Panc1 (cell line): ENCODE data around the gene ANGPTL7. TPM values are rescaled to one million over a fixed set of nuclear protein-coding genes. Genes with fewer than 3 reads are reported as not detected.

Source experiments
- ATAC-seq: fragments of 200-7000 bp; cut with Tn5 transposase; 2 replicates; pipeline ENCODE4 v1.9.1; 2020; ENCODE audit warnings: mild to moderate bottlenecking, moderate library complexity
- BruUV-seq: library from RNA; stranded (reverse); fragments of 400-500 nt; replicated peaks from 2 replicates; lab custom pipeline; 2021; lab: Mats Ljungman, UMichigan
- CTCF ChIA-PET: fragments of 300-600 bp; sonication (Branson Sonifier 250); formaldehyde crosslinking; loops from one replicate; lab custom pipeline; 2022; ENCODE audit warnings: antibody characterized with exemption; lab: Charles Lee
- POLR2A ChIA-PET: fragments of 300-600 bp; sonication (Branson Sonifier 250); formaldehyde crosslinking; loops from one replicate; lab custom pipeline; 2022; ENCODE audit warnings: antibody characterized with exemption; lab: Charles Lee
- DNase-seq: peaks from one replicate; pipeline ENCODE4 v3.0.0-alpha.2; 2010; ENCODE audit warnings: low read depth, low spot score
- H3K27ac ChIP-seq: 2 replicates; pipeline ENCODE4 v1.5.1; 2011; ENCODE audit warnings: mild to moderate bottlenecking, low read length, inconsistent platforms
- H3K27me3 ChIP-seq: fragments of 200-500 bp; sonication (Bioruptor generic); 2 replicates; pipeline ENCODE4 v1.6.0; 2014; ENCODE audit warnings: low read length, inconsistent platforms; ENCODE audit not compliant: control insufficient read depth, insufficient read depth
- H3K36me3 ChIP-seq: fragments of 200-500 bp; sonication (Bioruptor generic); 2 replicates; pipeline ENCODE4 v1.5.1; 2014; ENCODE audit warnings: inconsistent platforms, mild to moderate bottlenecking, low read length, moderate library complexity; ENCODE audit not compliant: control insufficient read depth, insufficient read depth
- H3K4me1 ChIP-seq: 2 replicates; pipeline ENCODE4 v1.5.1; 2011; ENCODE audit warnings: inconsistent platforms, mild to moderate bottlenecking, low read length, moderate library complexity; ENCODE audit not compliant: control insufficient read depth, insufficient read depth
- H3K4me3 ChIP-seq, 2 experiments: 2 replicates each; pipeline ENCODE4 v1.5.1; 2011 to 2012; ENCODE audit warnings: low read depth in 2 of 2, low read length in 2 of 2, mild to moderate bottlenecking in 2 of 2, inconsistent platforms in 1 of 2, moderate library complexity in 1 of 2
- H3K9me3 ChIP-seq: fragments of 200-500 bp; sonication (Bioruptor generic); 2 replicates; pipeline ENCODE4 v1.5.1; 2014; ENCODE audit warnings: low read depth, mild to moderate bottlenecking, inconsistent platforms, low read length, moderate library complexity; ENCODE audit not compliant: control insufficient read depth, insufficient read depth
- CTCF ChIP-seq: fragments of 450-650 bp; IDR thresholded peaks from 2 replicates; pipeline ENCODE4 v1.5.1; 2017; ENCODE audit warnings: mild to moderate bottlenecking
- POLR2AphosphoS5 ChIP-seq: IDR thresholded peaks from 2 replicates; pipeline ENCODE4 v1.6.1; 2012; ENCODE audit warnings: mild to moderate bottlenecking, low read depth, low read length, moderate library complexity
- REST ChIP-seq, 2 experiments: IDR thresholded peaks; 2 replicates each; pipeline ENCODE4 v1.6.1; 2011 to 2012; ENCODE audit warnings: low read depth in 2 of 2, control low read depth in 1 of 2, low read length in 1 of 2, mild to moderate bottlenecking in 1 of 2, moderate library complexity in 1 of 2; ENCODE audit not compliant: insufficient read depth in 1 of 2
- SIN3A ChIP-seq: IDR thresholded peaks from 2 replicates; pipeline ENCODE4 v1.6.1; 2012; ENCODE audit warnings: low read depth, mild to moderate bottlenecking, low read length, moderate library complexity, borderline replicate concordance; ENCODE audit not compliant: insufficient read depth
- TCF7L2 ChIP-seq: IDR thresholded peaks from 2 replicates; pipeline ENCODE4 v1.6.1; 2011; ENCODE audit warnings: mild to moderate bottlenecking, low read depth, low read length, inconsistent platforms
- in situ Hi-C: cut with HindIII; loops from 2 replicates; pipeline ENCODE4 v1.10.0; 2016; ENCODE audit warnings: low sequenced_read_pairs, low pct_unique_long_range_greater_than_20kb
- intact Hi-C: fragments of 100-400 bp; cut with micrococcal nuclease; formaldehyde crosslinking; loops from one replicate; pipeline ENCODE4 v1.10.0; 2022; ENCODE audit not compliant: unreplicated experiment
- total RNA-seq: library from RNA; stranded (reverse); gene quantifications from one replicate; pipeline ENCODE4 v1.2.1, GENCODE V29; 2021; ENCODE audit not compliant: unreplicated experiment

Gene ANGPTL7
- total RNA-seq, 1 experiment from 2014 or later = not detected

GRCh38 chr1:11188381-11188780 is 774 bp upstream of the ANGPTL7 start:
- Histone ChIP-seq H3K4me3 (no peak overlapping the region), H3K27me3 (no peaks in the 10 kb centered on the region), H3K36me3 (0 out of 2 replicates have a peak, but pooled peaks cover 2% of the 10 kb centered on the region), H3K27ac (peak overlapping the region; percentile 12; the same call in 1 of the 2 replicates), H3K4me1 (no peaks in the 10 kb centered on the region), H3K9me3 (no peaks in the 10 kb centered on the region)
- intact Hi-C loops = no loop called here
- no peak for DNase-seq
- CTCF ChIA-PET = no interaction called here
- TF ChIP-seq REST (IDR thresholded peaks at IDR 0.05; ENCODE audit: insufficient read depth in 1 of 2, low read depth in 2 of 2, low read length in 1 of 2) (no peak), TCF7L2 (no peak), SIN3A (no peak), POLR2AphosphoS5 (no peak), CTCF (no peak)
- BruUV-seq = no TSS peak
- POLR2A ChIA-PET = no interaction called here
- no peak for ATAC-seq
- in situ Hi-C loops = no loop called here

GRCh38 chr1:11193376-11193775 is 4.2 kb downstream of the ANGPTL7 start:
- POLR2A ChIA-PET = no interaction called here
- in situ Hi-C loops = no loop called here
- no peak overlapping the region for H3K4me3 ChIP-seq
- DNase-seq = no peak
- H3K27me3 ChIP-seq = no peaks in the 10 kb centered on the region
- H3K4me1 ChIP-seq = no peaks in the 10 kb centered on the region
- H3K27ac ChIP-seq = no peak overlapping the region
- intact Hi-C loops = no loop called here
- TF ChIP-seq POLR2AphosphoS5 (no peak), CTCF (no peak), TCF7L2 (no peak)
- H3K9me3 ChIP-seq = no peaks in the 10 kb centered on the region
- CTCF ChIA-PET = no interaction called here
- ATAC-seq = no peak
- BruUV-seq = no TSS peak
- peaks cover 9% of the 10 kb centered on the region; the same call in 1 of the 2 replicates for H3K36me3 ChIP-seq
